GM12878 (cell line): ENCODE data around the gene HOXC5. TPM values are rescaled to one million over a fixed set of nuclear protein-coding genes. Genes with fewer than 3 reads are reported as not detected.

Experiments
- ATAC-seq: fragments of 200-7000 bp; cut with Tn5 transposase; 3 replicates; pipeline ENCODE4 v1.9.1; 2020; ENCODE audit warnings: mild to moderate bottlenecking, moderate library complexity
- BruUV-seq: library from RNA; stranded (reverse); fragments of 400-500 nt; replicated peaks from 2 replicates; lab custom pipeline; 2021; lab: Mats Ljungman, UMichigan
- CTCF ChIA-PET: fragments of 300-600 bp; sonication (Branson Sonifier 250); formaldehyde crosslinking; extraction: SDS; loops from one replicate; lab custom pipeline; 2021; ENCODE audit warnings: inconsistent platforms; lab: Yijun Ruan, JAX
- POLR2A ChIA-PET: fragments of 350-600 bp; formaldehyde crosslinking; extraction: SDS; loops from one replicate; lab custom pipeline; 2021; ENCODE audit warnings: inconsistent platforms; lab: Charles Lee
- RAD21 ChIA-PET: fragments of 300-600 bp; sonication (Branson Sonifier 250); formaldehyde crosslinking; loops from one replicate; lab custom pipeline; 2023; ENCODE audit warnings: antibody characterized with exemption; ENCODE audit not compliant: unreplicated experiment; lab: Charles Lee
- SMC1A ChIA-PET: fragments of 300-600 bp; sonication (Branson Sonifier 250); formaldehyde crosslinking; loops from one replicate; lab custom pipeline; 2023; ENCODE audit not compliant: unreplicated experiment, uncharacterized antibody; lab: Charles Lee
- DNase-seq: peaks from one replicate; pipeline ENCODE4 v3.0.0-alpha.2; 2011; ENCODE audit warnings: low read depth, low spot score
- FAIRE-seq: peaks from 3 replicates; lab custom pipeline; 2011; peaks lifted over from hg19 to GRCh38; lab: Jason Lieb, UNC
- H2AFZ ChIP-seq: 2 replicates; pipeline ENCODE4 v1.6.0; 2011; ENCODE audit warnings: low read depth, low read length, control low read depth; ENCODE audit not compliant: control insufficient read depth
- H3K27ac ChIP-seq: 2 replicates; pipeline ENCODE4 v1.5.1; 2011; ENCODE audit warnings: control low read depth; ENCODE audit not compliant: control insufficient read depth, insufficient read depth
- H3K27me3 ChIP-seq, 2 experiments: replicated peaks in 1 of 2; 2 replicates each; pipeline versions ENCODE4 v1.6.0 to v1.6.1; 2011; ENCODE audit warnings: low read length in 1 of 2; ENCODE audit not compliant: control insufficient read depth in 2 of 2, insufficient read depth in 2 of 2
- H3K36me3 ChIP-seq, 2 experiments: 2 replicates each; pipeline ENCODE4 v1.5.1; 2011; ENCODE audit warnings: low read length in 1 of 2; ENCODE audit not compliant: control insufficient read depth in 2 of 2, insufficient read depth in 2 of 2
- H3K4me1 ChIP-seq: 2 replicates; pipeline ENCODE4 v1.6.1; 2011; ENCODE audit warnings: mild to moderate bottlenecking, low read length, moderate library complexity, mixed read lengths; ENCODE audit not compliant: control insufficient read depth, insufficient read depth
- H3K4me2 ChIP-seq: 2 replicates; pipeline ENCODE4 v1.6.0; 2011; ENCODE audit warnings: control low read depth; ENCODE audit not compliant: control insufficient read depth, insufficient read depth
- H3K4me3 ChIP-seq: fragments of 200-600 bp; sonication (generic); 2 replicates; pipeline ENCODE4 v1.5.1; 2016
- H3K79me2 ChIP-seq: 2 replicates; pipeline ENCODE4 v1.6.0; 2011; ENCODE audit warnings: low read length; ENCODE audit not compliant: control insufficient read depth, insufficient read depth
- H3K9ac ChIP-seq: 2 replicates; pipeline ENCODE4 v1.8.0; 2011; ENCODE audit warnings: low read length, control low read depth, mixed read lengths; ENCODE audit not compliant: control insufficient read depth, insufficient read depth
- H3K9me3 ChIP-seq: replicated peaks from 3 replicates; pipeline ENCODE4 v1.5.1; 2011; ENCODE audit warnings: mild to moderate bottlenecking, low read length; ENCODE audit not compliant: control insufficient read depth, insufficient read depth
- H4K20me1 ChIP-seq: 2 replicates; pipeline ENCODE4 v1.6.0; 2011; ENCODE audit not compliant: control insufficient read depth, insufficient read depth
- CTCF ChIP-seq, 3 experiments: IDR thresholded peaks in 2 of 3; conservative IDR thresholded peaks in 1 of 3; 2 replicates each; pipeline ENCODE4 v1.5.1; 2011; ENCODE audit warnings: low read depth in 3 of 3, low read length in 3 of 3, mild to moderate bottlenecking in 3 of 3, control low read depth in 2 of 3, moderate library complexity in 2 of 3, inconsistent platforms in 1 of 3, mixed read lengths in 1 of 3; ENCODE audit not compliant: control insufficient read depth in 2 of 3, insufficient read depth in 1 of 3; ENCODE audit errors: extremely low read depth in 1 of 3
- FOXK2 ChIP-seq: fragments of 450-650 bp; IDR thresholded peaks from 2 replicates; pipeline ENCODE4 v1.6.1; 2017; ENCODE audit warnings: mild to moderate bottlenecking, moderate library complexity
- KLF5 ChIP-seq: fragments of 450-650 bp; IDR thresholded peaks from 2 replicates; pipeline ENCODE4 v1.6.1; 2014; ENCODE audit warnings: mild to moderate bottlenecking; ENCODE audit not compliant: partially characterized antibody
- PAX8 ChIP-seq: fragments of 450-650 bp; IDR thresholded peaks from 2 replicates; pipeline ENCODE4 v1.6.1; 2017; ENCODE audit warnings: mild to moderate bottlenecking, moderate library complexity
- ZZZ3 ChIP-seq: IDR thresholded peaks from 2 replicates; pipeline ENCODE4 v1.6.1; 2011; ENCODE audit warnings: low read depth; ENCODE audit not compliant: control insufficient read depth, insufficient read length
- WGBS: methylation state at CpG from one replicate; pipeline ENCODE4 v1.1.6; 2016; ENCODE audit warnings: low lambda C conversion rate; ENCODE audit not compliant: insufficient replicate concordance, insufficient coverage; ENCODE audit errors: missing lambda C conversion rate; 5-methylcytosine and 5-hydroxymethylcytosine counted together
- in situ Hi-C: fragments of 300-500 bp; cut with MboI; formaldehyde crosslinking; loops from 9 replicates; pipeline ENCODE4 v1.14.3; 2018; ENCODE audit warnings: mixed read lengths
- intact Hi-C: fragments of 100-400 bp; cut with micrococcal nuclease; formaldehyde crosslinking; loops from one replicate; pipeline ENCODE4 v1.14.2; 2022; ENCODE audit not compliant: unreplicated experiment
- polyA plus RNA-seq, 11 experiments: library from polyadenylated mRNA; depleted of rRNA in 4 of 11; unstranded in 6 of 11; stranded (reverse) in 5 of 11; fragments of >200 nt; fragmentation: Nextera tagmentation in 4 of 11; fragmentation: Illumina TruSeq in 1 of 11; extraction: Ambion mirVana in 4 of 11; extraction: Trizol in 1 of 11; gene quantifications; 1 replicate in 1 of 11; 2 replicates in 10 of 11; pipeline versions ENCODE4 v1.2.1 to v1.2.3, GENCODE V29; 2011 to 2016; ENCODE audit warnings: inconsistent platforms in 2 of 11, missing spikeins in 2 of 11, low read depth in 1 of 11
- total RNA-seq, 4 experiments: library from RNA; depleted of rRNA in 3 of 4; stranded (reverse); fragments of >200 nt in 3 of 4; fragmentation: Illumina TruSeq in 1 of 4; extraction: Trizol in 1 of 4; gene quantifications; 2 replicates each; pipeline versions ENCODE4 v1.2.1 to v1.2.3, GENCODE V29; 2013 to 2021
- TF ChIP-seq, protein P1 (sequence below): fragments of 150-350 bp; IDR thresholded peaks from 2 replicates; pipeline ENCODE4 v1.6.1; 2014; ENCODE audit warnings: mild to moderate bottlenecking, low read depth, low read length
- TF ChIP-seq, protein P2 (sequence below): IDR thresholded peaks from 2 replicates; pipeline ENCODE4 v1.6.1; 2011; ENCODE audit warnings: mild to moderate bottlenecking, low read depth, low read length, moderate library complexity; ENCODE audit not compliant: insufficient replicate concordance

The HOXC5 gene
- total and polyA plus RNA-seq, 10 of the 15 experiments (the other 5 are each of a cell fraction or from before 2014, with no cell fraction given): 0.11 TPM; not detected in 9

GRCh38 chr12:54060174-54060974 is 27.5 kb downstream of the HOXC5 start (continued):
- TF ChIP-seq, protein P1, sequence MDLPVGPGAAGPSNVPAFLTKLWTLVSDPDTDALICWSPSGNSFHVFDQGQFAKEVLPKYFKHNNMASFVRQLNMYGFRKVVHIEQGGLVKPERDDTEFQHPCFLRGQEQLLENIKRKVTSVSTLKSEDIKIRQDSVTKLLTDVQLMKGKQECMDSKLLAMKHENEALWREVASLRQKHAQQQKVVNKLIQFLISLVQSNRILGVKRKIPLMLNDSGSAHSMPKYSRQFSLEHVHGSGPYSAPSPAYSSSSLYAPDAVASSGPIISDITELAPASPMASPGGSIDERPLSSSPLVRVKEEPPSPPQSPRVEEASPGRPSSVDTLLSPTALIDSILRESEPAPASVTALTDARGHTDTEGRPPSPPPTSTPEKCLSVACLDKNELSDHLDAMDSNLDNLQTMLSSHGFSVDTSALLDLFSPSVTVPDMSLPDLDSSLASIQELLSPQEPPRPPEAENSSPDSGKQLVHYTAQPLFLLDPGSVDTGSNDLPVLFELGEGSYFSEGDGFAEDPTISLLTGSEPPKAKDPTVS: no peak
- no peak for TF ChIP-seq FOXK2
- no peak for TF ChIP-seq ZZZ3
- no peak for TF ChIP-seq KLF5
- TF ChIP-seq, all 136 proteins: peak for 0

- H3K9me3 ChIP-seq: no peaks in the 10 kb centered on the region
- no peaks in the 10 kb centered on the region for H3K4me1 ChIP-seq
- POLR2A ChIA-PET: no interaction called here
- 0 out of 4 replicates have a peak, but pooled peaks cover 0 to 3% of the 10 kb centered on the region in 2 experiments for H3K27me3 ChIP-seq
- no peak overlapping the region for H3K4me3 ChIP-seq
- RAD21 ChIA-PET: interaction anchor here (1.1 kb wide), 1 partner anchor 131 kb away, joined by 4 read pairs; no protein-coding TSS in a partner anchor
- no peak overlapping the region for H3K9ac ChIP-seq
- no peak for ATAC-seq
- H3K36me3 ChIP-seq: no peaks in the 10 kb centered on the region
- BruUV-seq: no TSS peak
- no peaks in the 10 kb centered on the region for H4K20me1 ChIP-seq
- intact Hi-C loops (no loop called here), in situ Hi-C loops (no loop called here)
- no peak for FAIRE-seq
- TF ChIP-seq, protein P2, sequence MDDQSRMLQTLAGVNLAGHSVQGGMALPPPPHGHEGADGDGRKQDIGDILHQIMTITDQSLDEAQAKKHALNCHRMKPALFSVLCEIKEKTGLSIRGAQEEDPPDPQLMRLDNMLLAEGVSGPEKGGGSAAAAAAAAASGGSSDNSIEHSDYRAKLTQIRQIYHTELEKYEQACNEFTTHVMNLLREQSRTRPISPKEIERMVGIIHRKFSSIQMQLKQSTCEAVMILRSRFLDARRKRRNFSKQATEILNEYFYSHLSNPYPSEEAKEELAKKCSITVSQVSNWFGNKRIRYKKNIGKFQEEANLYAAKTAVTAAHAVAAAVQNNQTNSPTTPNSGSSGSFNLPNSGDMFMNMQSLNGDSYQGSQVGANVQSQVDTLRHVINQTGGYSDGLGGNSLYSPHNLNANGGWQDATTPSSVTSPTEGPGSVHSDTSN: no peak
- TF ChIP-seq PAX8 (no peak), CTCF (IDR thresholded peaks at IDR 0.05 in 2 of 3, conservative IDR thresholded peaks at IDR 0.05 in 1 of 3; ENCODE audit: control insufficient read depth in 2 of 3, extremely low read depth in 1 of 3, insufficient read depth in 1 of 3, low read depth in 3 of 3, low read length in 3 of 3) (no peak)
- CTCF ChIA-PET: interaction anchor here (0.5 to 1.0 kb wide), 4 partner anchors 11 to 332 kb away, joined by 3 read pairs; partner anchors contain the start of gene HOXC5
- WGBS: 43% methylated on average over 7 of the region's 7 CpGs
- no peak overlapping the region for H3K27ac ChIP-seq
- H3K4me2 ChIP-seq: no peak overlapping the region
- H2AFZ ChIP-seq: no peak overlapping the region
- H3K79me2 ChIP-seq: no peaks in the 10 kb centered on the region
- DNase-seq: no peak
- SMC1A ChIA-PET: no interaction called here
These were observed 28.3 kb downstream of the HOXC5 start for GRCh38 chr12:54060975-54061778.
